ENCODE measurements around the gene JAKMIP3.

Gene JAKMIP3

GRCh38 chr10:132044803-132045202 is 20.9 kb upstream of the JAKMIP3 start:
- no peak for DNase-seq

GRCh38 chr10:132045324-132045723 is 20.4 kb upstream of the JAKMIP3 start:
- no peak for DNase-seq

- DNase-seq: no peak
Observed at GRCh38 chr10:132047575-132048293, 18.0 kb upstream of the JAKMIP3 start.

GRCh38 chr10:132048294-132048667 is 17.5 kb upstream of the JAKMIP3 start:
- DNase-seq: no peak

- no peak for DNase-seq
Observed at GRCh38 chr10:132050191-132050590, 15.6 kb upstream of the JAKMIP3 start.

GRCh38 chr10:132052124-132052523 is 13.6 kb upstream of the JAKMIP3 start:
- no peak for DNase-seq

- DNase-seq: no peak
Observed at GRCh38 chr10:132054564-132054963, 11.2 kb upstream of the JAKMIP3 start.

GRCh38 chr10:132055616-132056015 is 10.1 kb upstream of the JAKMIP3 start:
- DNase-seq: no peak

- DNase-seq: no peak
Observed at GRCh38 chr10:132056663-132057062, 9.1 kb upstream of the JAKMIP3 start.

GRCh38 chr10:132057191-132057681 is 8.5 kb upstream of the JAKMIP3 start:
- DNase-seq: no peak

- no peak for DNase-seq
Observed at GRCh38 chr10:132058111-132058745, 7.5 kb upstream of the JAKMIP3 start.

- no peak for DNase-seq
Observed at GRCh38 chr10:132058793-132059759, 6.7 kb upstream of the JAKMIP3 start.

- no peak for DNase-seq
Observed at GRCh38 chr10:132059760-132060508, 5.8 kb upstream of the JAKMIP3 start.

- no peak for DNase-seq
Observed at GRCh38 chr10:132061030-132061429, 4.7 kb upstream of the JAKMIP3 start.

GRCh38 chr10:132061465-132061864 is 4.3 kb upstream of the JAKMIP3 start:
- no peak for DNase-seq

- no peak for DNase-seq
Observed at GRCh38 chr10:132062116-132062515, 3.6 kb upstream of the JAKMIP3 start.

- DNase-seq: no peak
Observed at GRCh38 chr10:132062641-132063390, 2.9 kb upstream of the JAKMIP3 start.

- DNase-seq: no peak
Observed at GRCh38 chr10:132063432-132063831, 2.3 kb upstream of the JAKMIP3 start.

- DNase-seq: no peak
Observed at GRCh38 chr10:132064082-132064755, 1.5 kb upstream of the JAKMIP3 start.

GRCh38 chr10:132064771-132065437 is 842 bp upstream of the JAKMIP3 start:
- no peak for DNase-seq

- no peak for DNase-seq
Observed at GRCh38 chr10:132066186-132066585, 440 bp downstream of the JAKMIP3 start.
